Esophagus muscularis mucosa (tissue), 4 donors: Measurements from ENCODE around the gene OSBPL10. TPM values are rescaled to one million over a fixed set of nuclear protein-coding genes. Genes with fewer than 3 reads are reported as not detected.
A peak's percentile ranks its signal among the peaks of the same experiment; 100 is the strongest.

Experiments used
- DNase-seq: peaks from one replicate; pipeline ENCODE4 v3.0.0-alpha.2; 2017; ENCODE audit errors: extremely low spot score
- H3K27ac ChIP-seq, 4 donors: fragments of 200-600 bp; sonication (generic); replicated peaks in 1 of 4; 1 replicate in 3 of 4; 2 replicates in 1 of 4; pipeline ENCODE4 v1.5.1; 2016 to 2019; ENCODE audit warnings: mild to moderate bottlenecking in 1 of 4
- H3K27me3 ChIP-seq, 4 donors: fragments of 200-600 bp; sonication (generic); one replicate each; pipeline versions ENCODE4 v1.5.1 to v1.6.0; 2016 to 2019
- H3K36me3 ChIP-seq, 4 donors: fragments of 200-600 bp; sonication (generic); one replicate each; pipeline ENCODE4 v1.5.1; 2016 to 2019
- H3K4me1 ChIP-seq, 4 donors: fragments of 200-600 bp; sonication (generic); one replicate each; pipeline ENCODE4 v1.5.1; 2016 to 2019
- H3K4me3 ChIP-seq, 4 donors: fragments of 200-600 bp; sonication (generic); 1 replicate in 2 of 4; 2 replicates in 2 of 4; pipeline ENCODE4 v1.5.1; 2016 to 2019; ENCODE audit warnings: mild to moderate bottlenecking in 4 of 4, moderate library complexity in 1 of 4
- H3K9me3 ChIP-seq, 4 donors: fragments of 200-600 bp; sonication (generic); 1 replicate in 3 of 4; 2 replicates in 1 of 4; pipeline ENCODE4 v1.5.1; 2016 to 2019
- CTCF ChIP-seq, 3 experiments: fragments of 200-600 bp in 2 of 3; fragments of 450-650 bp in 1 of 3; sonication (generic) in 2 of 3; IDR thresholded peaks; one replicate each; pipeline ENCODE4 v1.5.1; 2017 to 2019; ENCODE audit warnings: antibody characterized with exemption in 3 of 3, mild to moderate bottlenecking in 2 of 3, moderate library complexity in 1 of 3
- EP300 ChIP-seq: sonication (generic); formaldehyde crosslinking; IDR thresholded peaks from one replicate; pipeline ENCODE4 v1.6.1; 2017; ENCODE audit warnings: antibody characterized with exemption
- POLR2A ChIP-seq: fragments of 450-650 bp; IDR thresholded peaks from one replicate; pipeline ENCODE4 v1.6.1; 2017; ENCODE audit warnings: antibody characterized with exemption, moderate library complexity, mild to moderate bottlenecking, low read depth
- POLR2AphosphoS5 ChIP-seq, 2 donors: sonication (generic); formaldehyde crosslinking; IDR thresholded peaks; one replicate each; pipeline ENCODE4 v1.6.1; 2017; ENCODE audit warnings: antibody characterized with exemption in 2 of 2
- whole genome bisulfite sequencing: methylation state at CpG from one replicate; pipeline ENCODE4 v1.1.5; 2018; 5-methylcytosine and 5-hydroxymethylcytosine counted together
- intact Hi-C: fragments of 100-400 bp; cut with DNase I; formaldehyde crosslinking; loops from one replicate; pipeline ENCODE4 v1.15.1; 2023
- total RNA-seq, 4 donors: library from RNA; depleted of rRNA; stranded (reverse); fragments of >200 nt; gene quantifications; one replicate each; pipeline versions ENCODE4 v1.1.0 to v1.2.1, GENCODE V29; 2016

OSBPL10 gene
- total RNA-seq, 4 donors from 2014 or later: 6.3 to 12.2 (median 7.6) TPM

GRCh38 chr3:31979001-31979697, 1.9 kb downstream of the OSBPL10 start:
- H3K27me3 ChIP-seq: no peaks in the 10 kb centered on the region
- no peaks in the 10 kb centered on the region for H3K36me3 ChIP-seq
- intact Hi-C loops: no loop called here
- peaks cover 14 to 28% (median 26%) of the 10 kb centered on the region in 4 donors for H3K4me1 ChIP-seq
- 79% methylated on average over 5 of the region's 5 CpGs for WGBS
- H3K4me3 ChIP-seq: peak overlapping the region in 1 of 4 donors; percentile 74
- no peaks in the 10 kb centered on the region for H3K9me3 ChIP-seq
- H3K27ac ChIP-seq: no peak overlapping the region
- DNase-seq: no peak
- TF ChIP-seq EP300: no peak
- no peak for TF ChIP-seq POLR2AphosphoS5 (IDR thresholded peaks at IDR 0.05)
- TF ChIP-seq CTCF (IDR thresholded peaks at IDR 0.05): no peak
- TF ChIP-seq POLR2A: no peak

GRCh38 chr3:31978553-31978952, 2.5 kb downstream of the OSBPL10 start:
- no peaks in the 10 kb centered on the region for H3K36me3 ChIP-seq
- peaks cover 14 to 28% (median 26%) of the 10 kb centered on the region in 4 donors for H3K4me1 ChIP-seq
- no peak for DNase-seq
- no peaks in the 10 kb centered on the region for H3K9me3 ChIP-seq
- intact Hi-C loops: no loop called here
- WGBS: 87% methylated on average over 4 of the region's 4 CpGs
- TF ChIP-seq POLR2AphosphoS5 (IDR thresholded peaks at IDR 0.05) (no peak), CTCF (IDR thresholded peaks at IDR 0.05) (no peak), EP300 (no peak), POLR2A (no peak)
- H3K27ac ChIP-seq: no peak overlapping the region
- H3K27me3 ChIP-seq: no peaks in the 10 kb centered on the region
- no peak overlapping the region for H3K4me3 ChIP-seq

GRCh38 chr3:31977736-31978135, 3.3 kb downstream of the OSBPL10 start:
- no peak for DNase-seq
- no peak overlapping the region for H3K27ac ChIP-seq
- 77% methylated on average over 2 of the region's 2 CpGs for WGBS
- no peaks in the 10 kb centered on the region for H3K36me3 ChIP-seq
- no peaks in the 10 kb centered on the region for H3K9me3 ChIP-seq
- TF ChIP-seq POLR2A (no peak), POLR2AphosphoS5 (IDR thresholded peaks at IDR 0.05) (no peak), EP300 (no peak), CTCF (IDR thresholded peaks at IDR 0.05) (no peak)
- H3K27me3 ChIP-seq: no peaks in the 10 kb centered on the region
- H3K4me3 ChIP-seq: no peak overlapping the region
- intact Hi-C loops: no loop called here
- H3K4me1 ChIP-seq: peaks cover 14 to 28% (median 26%) of the 10 kb centered on the region in 4 donors

GRCh38 chr3:31976302-31976701, 4.8 kb downstream of the OSBPL10 start:
- no peak for TF ChIP-seq POLR2AphosphoS5 (IDR thresholded peaks at IDR 0.05)
- no peak for TF ChIP-seq POLR2A
- TF ChIP-seq EP300: no peak
- no peak for TF ChIP-seq CTCF (IDR thresholded peaks at IDR 0.05)
- intact Hi-C loops: no loop called here
- no peaks in the 10 kb centered on the region for H3K9me3 ChIP-seq
- no peak for DNase-seq
- no peaks in the 10 kb centered on the region for H3K36me3 ChIP-seq
- peaks cover 10 to 20% (median 19%) of the 10 kb centered on the region in 4 donors for H3K4me1 ChIP-seq
- no peak overlapping the region for H3K27ac ChIP-seq
- WGBS: 87% methylated on average over 2 of the region's 2 CpGs
- H3K4me3 ChIP-seq: no peak overlapping the region
- no peaks in the 10 kb centered on the region for H3K27me3 ChIP-seq

- H3K27me3 ChIP-seq: no peaks in the 10 kb centered on the region
- peaks cover 6 to 12% (median 9%) of the 10 kb centered on the region in 4 donors for H3K4me1 ChIP-seq
- TF ChIP-seq EP300 (no peak), POLR2A (no peak), CTCF (IDR thresholded peaks at IDR 0.05) (no peak), POLR2AphosphoS5 (IDR thresholded peaks at IDR 0.05) (no peak)
- H3K27ac ChIP-seq: no peak overlapping the region
- no peaks in the 10 kb centered on the region for H3K36me3 ChIP-seq
- H3K4me3 ChIP-seq: no peak overlapping the region
- DNase-seq: peak; percentile 26
- intact Hi-C loops: no loop called here
- 71% methylated on average over 5 of the region's 5 CpGs for WGBS
- no peaks in the 10 kb centered on the region for H3K9me3 ChIP-seq
Observed at GRCh38 chr3:31974964-31975363, 6.1 kb downstream of the OSBPL10 start.
